ENCODE results near the gene RPP38. TPM values are rescaled to one million over a fixed set of nuclear protein-coding genes. Genes with fewer than 3 reads are reported as not detected.

The RPP38 gene
- total and polyA plus RNA-seq, 10 donors: 12.5 to 24.9 (median 16.3) TPM

DNA sequence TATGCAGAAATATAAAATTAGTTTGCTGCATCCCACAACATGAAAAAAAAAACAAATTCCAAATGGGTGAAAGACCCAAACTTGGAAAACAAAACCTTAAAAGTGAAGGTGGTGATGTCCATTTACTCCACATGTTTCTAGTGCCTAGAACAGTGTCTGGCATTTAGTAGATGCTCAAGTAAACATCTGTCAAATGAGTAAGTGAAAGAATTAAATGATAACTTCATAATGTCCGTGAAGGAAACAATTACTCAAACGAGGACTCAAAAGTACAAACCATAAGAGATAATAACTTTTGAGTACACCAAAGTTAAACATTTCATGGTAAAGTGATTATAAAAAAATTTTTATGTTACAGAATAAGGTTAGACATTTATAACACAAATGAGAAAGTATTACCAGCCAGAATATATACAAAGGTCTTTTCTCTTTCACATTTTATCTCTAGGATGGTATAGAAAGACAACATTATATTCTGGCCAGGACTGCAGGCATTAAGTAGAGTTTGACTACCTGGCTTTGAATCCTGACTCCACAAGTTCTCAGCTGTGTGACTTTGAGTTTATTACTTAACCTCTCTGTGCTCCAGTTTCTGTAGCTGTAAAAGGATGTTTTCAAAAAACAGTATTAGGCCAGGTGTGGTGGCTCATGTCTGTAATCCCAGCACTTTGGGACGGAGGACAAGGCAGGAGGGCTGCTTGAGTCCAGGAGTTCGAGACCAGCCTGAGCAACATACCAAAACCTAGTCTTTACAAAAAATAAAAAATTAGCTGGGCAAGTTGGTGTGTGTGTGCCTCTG, 50.6 kb downstream of the RPP38 start:
- WGBS, 5 donors: 81 to 89% (median 82%) methylated on average over 4 of the region's 4 CpGs
- Histone ChIP-seq H3K27ac (no peak overlapping the region), H3K9me3 (no peaks in the 10 kb centered on the region), H3K27me3 (replicated peaks in 1 of 7) (no peaks in the 10 kb centered on the region), H3K4me1 (peaks cover 0 to 10% (median 0%) of the 10 kb centered on the region in 6 donors), H3K4me3 (no peak overlapping the region), H3K36me3 (no peaks in the 10 kb centered on the region)
- TF ChIP-seq CTCF (IDR thresholded peaks at IDR 0.05 in 8 of 11, conservative IDR thresholded peaks at IDR 0.05 in 3 of 11) (no peak), POLR2AphosphoS5 (IDR thresholded peaks at IDR 0.05) (no peak), POLR2A (IDR thresholded peaks at IDR 0.05) (no peak)
- intact Hi-C loops (cut with DNase I; ENCODE audit: low total_unique reads): no loop called here
- no peak for DNase-seq

GRCh38 chr10:15149042-15149771, 52.1 kb downstream of the RPP38 start:
- H3K36me3 ChIP-seq: no peaks in the 10 kb centered on the region
- H3K27ac ChIP-seq: no peak overlapping the region
- intact Hi-C loops (cut with DNase I; ENCODE audit: low total_unique reads): no loop called here
- peaks cover 0 to 13% (median 0%) of the 10 kb centered on the region in 6 donors for H3K4me1 ChIP-seq
- H3K4me3 ChIP-seq: no peak overlapping the region
- H3K27me3 ChIP-seq (replicated peaks in 1 of 7): no peaks in the 10 kb centered on the region
- 82 to 91% (median 88%) methylated on average over 10 of the region's 10 CpGs for WGBS, 5 donors
- TF ChIP-seq CTCF (IDR thresholded peaks at IDR 0.05 in 8 of 11, conservative IDR thresholded peaks at IDR 0.05 in 3 of 11) (no peak), POLR2AphosphoS5 (IDR thresholded peaks at IDR 0.05) (no peak), POLR2A (IDR thresholded peaks at IDR 0.05) (no peak)
- no peaks in the 10 kb centered on the region for H3K9me3 ChIP-seq
- no peak for DNase-seq

DNA sequence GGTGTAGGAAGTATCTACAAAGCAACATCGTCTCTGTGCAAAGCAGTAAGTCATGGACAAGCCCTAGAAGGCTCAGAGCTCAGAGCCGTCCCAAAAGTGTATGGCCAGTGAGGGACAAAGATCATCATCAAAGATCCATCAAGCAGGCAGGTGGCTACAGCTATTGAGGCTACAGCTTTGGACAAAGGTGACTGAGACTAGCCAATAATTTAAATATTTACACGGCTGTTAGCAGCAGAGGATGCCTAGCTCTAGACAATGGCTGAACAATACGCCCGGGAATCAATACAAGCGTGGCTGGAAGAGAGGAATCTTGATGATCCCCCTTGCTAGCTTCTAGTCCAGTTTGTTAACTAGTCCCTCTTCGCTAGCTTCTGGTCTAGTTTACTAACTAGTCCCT, 53.4 kb downstream of the RPP38 start:
- Histone ChIP-seq H3K4me1 (peaks cover 0 to 13% (median 0%) of the 10 kb centered on the region in 6 donors), H3K36me3 (peaks cover 0 to 3% (median 0%) of the 10 kb centered on the region in 6 donors), H3K9me3 (no peaks in the 10 kb centered on the region), H3K4me3 (no peak overlapping the region), H3K27ac (no peak overlapping the region), H3K27me3 (replicated peaks in 1 of 7) (no peaks in the 10 kb centered on the region)
- TF ChIP-seq POLR2A (IDR thresholded peaks at IDR 0.05) (no peak), POLR2AphosphoS5 (IDR thresholded peaks at IDR 0.05) (no peak), CTCF (IDR thresholded peaks at IDR 0.05 in 8 of 11, conservative IDR thresholded peaks at IDR 0.05 in 3 of 11) (no peak)
- intact Hi-C loops (cut with DNase I; ENCODE audit: low total_unique reads): no loop called here
- 94 to 98% (median 96%) methylated on average over 7 of the region's 7 CpGs for WGBS, 5 donors
- no peak for DNase-seq

GRCh38 chr10:15152556-15152955, 55.4 kb downstream of the RPP38 start:
- H3K27me3 ChIP-seq (replicated peaks in 1 of 7): no peaks in the 10 kb centered on the region
- no peak overlapping the region for H3K4me3 ChIP-seq
- peak overlapping the region in 6 of 8 donors; percentile 24 to 62 (median 48) for H3K27ac ChIP-seq
- H3K36me3 ChIP-seq: peaks cover 0 to 3% (median 0%) of the 10 kb centered on the region in 6 donors
- DNase-seq: no peak
- no peaks in the 10 kb centered on the region for H3K9me3 ChIP-seq
- intact Hi-C loops (cut with DNase I; ENCODE audit: low total_unique reads): no loop called here
- H3K4me1 ChIP-seq: peaks cover 0 to 13% (median 0%) of the 10 kb centered on the region in 6 donors
- TF ChIP-seq POLR2A (IDR thresholded peaks at IDR 0.05) (no peak), CTCF (IDR thresholded peaks at IDR 0.05 in 8 of 11, conservative IDR thresholded peaks at IDR 0.05 in 3 of 11) (no peak), POLR2AphosphoS5 (IDR thresholded peaks at IDR 0.05) (no peak)
